22Rv1 (cell line): ENCODE measurements around the gene ADCY6.

Source experiments
- ZFX ChIP-seq: fragments of 450-650 bp; IDR thresholded peaks from 2 replicates; pipeline ENCODE4 v1.6.1; 2017; ENCODE audit warnings: antibody characterized with exemption, borderline replicate concordance
- TF ChIP-seq, protein P1 (sequence below): fragments of 450-650 bp; IDR thresholded peaks from 2 replicates; pipeline ENCODE4 v1.5.1; 2017; ENCODE audit warnings: mild to moderate bottlenecking

DNA sequence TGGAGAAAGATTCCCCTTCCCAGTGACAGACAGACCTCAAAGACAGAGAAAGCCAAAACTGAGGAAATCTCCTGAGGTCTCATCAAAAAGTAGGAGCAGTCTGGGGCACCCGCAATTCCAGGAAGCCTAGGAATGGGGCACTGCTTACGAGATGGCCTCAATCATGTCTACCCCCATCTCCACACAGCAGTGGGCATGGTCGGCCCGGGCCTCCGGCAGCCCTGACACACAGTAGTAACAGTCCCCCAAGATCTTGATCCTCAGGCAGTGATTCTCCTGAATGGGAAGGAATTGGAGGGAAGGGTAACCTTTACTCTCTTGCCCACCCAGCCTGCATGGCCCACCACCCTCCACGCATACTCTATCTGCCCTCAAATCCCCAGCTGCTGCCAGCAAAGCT is 11.9 kb downstream of the ADCY6 start:
- TF ChIP-seq, protein P1, sequence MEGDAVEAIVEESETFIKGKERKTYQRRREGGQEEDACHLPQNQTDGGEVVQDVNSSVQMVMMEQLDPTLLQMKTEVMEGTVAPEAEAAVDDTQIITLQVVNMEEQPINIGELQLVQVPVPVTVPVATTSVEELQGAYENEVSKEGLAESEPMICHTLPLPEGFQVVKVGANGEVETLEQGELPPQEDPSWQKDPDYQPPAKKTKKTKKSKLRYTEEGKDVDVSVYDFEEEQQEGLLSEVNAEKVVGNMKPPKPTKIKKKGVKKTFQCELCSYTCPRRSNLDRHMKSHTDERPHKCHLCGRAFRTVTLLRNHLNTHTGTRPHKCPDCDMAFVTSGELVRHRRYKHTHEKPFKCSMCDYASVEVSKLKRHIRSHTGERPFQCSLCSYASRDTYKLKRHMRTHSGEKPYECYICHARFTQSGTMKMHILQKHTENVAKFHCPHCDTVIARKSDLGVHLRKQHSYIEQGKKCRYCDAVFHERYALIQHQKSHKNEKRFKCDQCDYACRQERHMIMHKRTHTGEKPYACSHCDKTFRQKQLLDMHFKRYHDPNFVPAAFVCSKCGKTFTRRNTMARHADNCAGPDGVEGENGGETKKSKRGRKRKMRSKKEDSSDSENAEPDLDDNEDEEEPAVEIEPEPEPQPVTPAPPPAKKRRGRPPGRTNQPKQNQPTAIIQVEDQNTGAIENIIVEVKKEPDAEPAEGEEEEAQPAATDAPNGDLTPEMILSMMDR = no peak
- no peak for TF ChIP-seq ZFX
